ENCODE measurements around the gene ZFPL1. TPM values are rescaled to one million over a fixed set of nuclear protein-coding genes. Genes with fewer than 3 reads are reported as not detected.

Gene ZFPL1
- total RNA-seq, 4 donors from 2014 or later = 45.8 to 72.3 (median 54.8) TPM

GRCh38 chr11:65060913-65061408, 23.1 kb upstream of the ZFPL1 start:
- TF ChIP-seq POLR2A (IDR thresholded peaks at IDR 0.05) (no peak), CTCF (IDR thresholded peaks at IDR 0.05) (no peak)
- H3K4me3 ChIP-seq (ENCODE audit: low read depth, poor library complexity, severe bottlenecking) = no peak overlapping the region
- intact Hi-C loops (cut with DNase I; ENCODE audit: low total_unique reads) = no loop called here
- no peak for DNase-seq (ENCODE audit: low spot score in 2 of 2)
- 65 to 74% methylated on average over 6 to 9 of the region's 9 CpGs for WGBS, 2 donors

GRCh38 chr11:65063532-65063931, 20.5 kb upstream of the ZFPL1 start:
- no peak for DNase-seq (ENCODE audit: low spot score in 2 of 2)
- TF ChIP-seq CTCF (IDR thresholded peaks at IDR 0.05) = no peak
- TF ChIP-seq POLR2A (IDR thresholded peaks at IDR 0.05) = no peak
- 78 to 79% methylated on average over 3 of the region's 3 CpGs for WGBS, 2 donors

GRCh38 chr11:65064847-65065240, 19.2 kb upstream of the ZFPL1 start:
- intact Hi-C loops (cut with DNase I; ENCODE audit: low total_unique reads) = no loop called here
- no peak overlapping the region for H3K4me3 ChIP-seq (ENCODE audit: low read depth, poor library complexity, severe bottlenecking)
- DNase-seq (ENCODE audit: low spot score in 2 of 2) = no peak
- 72 to 81% methylated on average over 4 of the region's 4 CpGs for WGBS, 2 donors
- TF ChIP-seq CTCF (IDR thresholded peaks at IDR 0.05) = no peak
- TF ChIP-seq POLR2A (IDR thresholded peaks at IDR 0.05) = no peak

More at GRCh38 chr11:65063532-65063931, 20.5 kb upstream of the ZFPL1 start:
- intact Hi-C loops (cut with DNase I; ENCODE audit: low total_unique reads) = no loop called here
- no peak overlapping the region for H3K4me3 ChIP-seq (ENCODE audit: low read depth, poor library complexity, severe bottlenecking)

- intact Hi-C loops (cut with DNase I; ENCODE audit: low total_unique reads) = no loop called here
- DNase-seq (ENCODE audit: low spot score in 2 of 2) = no peak
- WGBS, 2 donors = 76 to 87% methylated on average over 7 of the region's 7 CpGs
- H3K4me3 ChIP-seq (ENCODE audit: low read depth, poor library complexity, severe bottlenecking) = no peak overlapping the region
- no peak for TF ChIP-seq POLR2A (IDR thresholded peaks at IDR 0.05)
Observed at GRCh38 chr11:65065851-65066250, 18.2 kb upstream of the ZFPL1 start.

GRCh38 chr11:65066315-65066714, 17.7 kb upstream of the ZFPL1 start:
- no peak for DNase-seq (ENCODE audit: low spot score in 2 of 2)
- WGBS, 2 donors = 76 to 78% methylated on average over 10 to 11 of the region's 11 CpGs
- no peak overlapping the region for H3K4me3 ChIP-seq (ENCODE audit: low read depth, poor library complexity, severe bottlenecking)
- TF ChIP-seq POLR2A (IDR thresholded peaks at IDR 0.05) = no peak
- no peak for TF ChIP-seq CTCF (IDR thresholded peaks at IDR 0.05)
- intact Hi-C loops (cut with DNase I; ENCODE audit: low total_unique reads) = no loop called here

- intact Hi-C loops (cut with DNase I; ENCODE audit: low total_unique reads) = no loop called here
- 69 to 83% methylated on average over 4 of the region's 4 CpGs for WGBS, 2 donors
- TF ChIP-seq POLR2A (IDR thresholded peaks at IDR 0.05) = no peak
- no peak for TF ChIP-seq CTCF (IDR thresholded peaks at IDR 0.05)
- H3K4me3 ChIP-seq (ENCODE audit: low read depth, poor library complexity, severe bottlenecking) = no peak overlapping the region
- no peak for DNase-seq (ENCODE audit: low spot score in 2 of 2)
Observed at GRCh38 chr11:65066805-65067291, 17.2 kb upstream of the ZFPL1 start.
